NCI-H1417 (cell line): ENCODE results near the gene PFN4.
"Not testable (repeated sequence)": the region's sequence is repeated elsewhere in the genome, so short reads cannot be mapped to it uniquely, and the experiment has no call there.

Experiments used
- DNase-seq, 3 experiments: peaks; one replicate each; lab custom pipeline; 2025; lab: John Stamatoyannopoulos, UW

Gene PFN4, protein sequence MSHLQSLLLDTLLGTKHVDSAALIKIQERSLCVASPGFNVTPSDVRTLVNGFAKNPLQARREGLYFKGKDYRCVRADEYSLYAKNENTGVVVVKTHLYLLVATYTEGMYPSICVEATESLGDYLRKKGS

DNA sequence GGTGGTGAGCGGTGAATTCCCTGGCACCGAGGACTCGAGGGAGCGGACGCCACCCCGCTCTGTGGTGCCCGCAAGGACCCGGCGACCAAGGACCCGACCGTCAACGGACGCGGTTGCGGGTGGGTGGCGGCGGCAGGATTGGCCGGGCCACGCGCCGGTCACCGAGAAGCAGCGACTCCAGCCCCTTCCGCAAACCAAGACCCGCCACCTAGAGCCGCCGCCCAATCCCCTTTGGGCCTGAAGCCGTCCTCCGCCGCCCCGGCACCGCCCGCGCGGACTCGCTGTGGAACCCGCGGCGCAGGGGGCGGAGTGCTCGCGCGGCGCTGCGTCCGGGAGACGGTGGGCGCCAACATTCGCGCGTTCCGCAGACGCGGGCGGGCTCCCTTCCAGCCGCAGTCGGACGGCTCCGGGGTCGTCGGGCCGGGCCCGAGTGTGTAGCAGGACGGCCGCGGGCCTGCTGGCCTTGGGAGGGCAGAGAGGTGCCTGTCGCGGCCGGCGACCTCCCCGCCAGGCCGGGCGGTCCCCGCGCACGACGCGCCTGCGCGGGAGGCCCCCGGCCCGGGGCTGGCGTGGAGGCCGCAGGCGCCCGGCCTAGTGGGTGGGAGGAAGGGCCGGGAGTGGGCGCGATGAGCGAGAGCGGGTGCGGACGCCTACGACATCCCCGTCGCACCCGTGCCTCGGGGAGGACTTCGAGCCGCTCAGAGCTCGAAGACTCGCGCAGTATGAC is at the start of gene PFN4, which contains the start of gene FAM228B:
PFN4 (minus strand) TSS at position 140 of the 727 bp plus-strand sequence. CDS start 799 bp downstream, outside the sequence.
FAM228B (plus strand) TSS at position 275 of the 727 bp plus-strand sequence. CDS start 893 bp downstream, outside the sequence.
- peak; percentile 88 to 98 (median 95) for DNase-seq

DNA sequence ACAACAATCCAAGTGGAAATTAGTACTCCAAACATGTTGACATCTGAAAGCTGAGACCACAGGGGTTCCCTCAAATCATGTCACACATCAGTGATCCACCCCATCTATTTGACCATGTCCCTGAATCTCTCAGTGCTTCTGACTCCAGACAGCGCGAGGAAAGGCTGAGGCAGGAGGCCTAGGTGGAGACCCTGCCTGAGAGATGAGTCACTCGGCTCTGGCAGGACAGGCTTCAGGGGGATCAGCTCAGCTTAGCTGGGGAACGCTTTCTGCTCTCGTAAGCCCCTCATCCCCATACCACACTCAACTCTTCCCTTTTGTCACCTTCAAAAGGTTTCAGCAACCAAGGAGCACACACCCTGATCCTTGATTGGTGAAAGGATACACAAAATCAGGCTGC is 45.9 kb upstream of the PFN4 start:
- no peak for DNase-seq

DNA sequence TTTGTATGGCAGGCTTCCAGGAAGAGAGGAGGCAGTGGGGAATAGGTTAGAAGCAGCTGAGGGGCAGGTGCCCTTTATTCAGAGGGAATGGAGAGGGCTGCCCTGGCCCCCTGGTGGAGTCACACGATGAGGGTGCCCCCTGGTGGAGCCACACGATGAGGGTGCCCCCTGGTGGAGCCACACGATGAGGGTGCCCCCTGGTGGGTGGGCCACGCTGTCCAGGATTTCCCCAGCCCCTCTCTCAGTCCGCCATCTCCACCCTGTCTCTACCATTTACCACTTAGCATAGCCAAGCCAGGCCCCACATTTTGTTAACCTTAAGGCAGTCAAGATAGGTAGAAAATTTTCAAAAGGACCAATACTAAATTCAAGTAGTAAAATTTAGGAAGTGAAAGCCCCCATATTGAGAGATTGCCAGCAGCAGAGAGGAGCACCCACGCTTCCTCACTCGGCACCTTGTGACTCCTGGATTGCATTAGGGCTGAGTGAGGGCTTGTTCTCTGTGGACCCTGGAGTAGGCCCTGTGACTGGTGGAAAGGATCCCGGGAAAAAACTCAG is 41.4 kb upstream of the PFN4 start:
- no peak for DNase-seq

GRCh38 chr2:24163601-24164000 is 40.5 kb upstream of the PFN4 start:
- DNase-seq = no peak

DNA sequence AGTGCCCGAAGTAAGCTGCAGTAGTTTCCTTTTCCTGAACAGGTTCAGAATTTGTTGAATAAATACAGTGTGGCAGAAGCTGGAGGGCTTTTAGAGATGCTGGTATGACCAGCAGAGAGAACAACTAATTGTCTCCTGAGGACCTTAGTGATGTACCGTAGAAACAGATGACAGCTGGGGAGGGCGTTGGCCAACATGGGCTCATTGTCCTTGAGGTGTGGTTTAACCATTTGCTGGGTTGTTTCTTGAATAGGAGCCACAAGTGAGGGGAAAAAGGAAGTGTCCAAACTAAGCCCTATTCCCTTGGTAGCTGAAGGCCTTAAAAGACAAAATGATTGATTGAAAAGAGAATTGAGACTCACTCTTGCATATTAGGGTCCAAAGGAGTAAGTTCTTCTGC is 40.1 kb upstream of the PFN4 start:
- DNase-seq = no peak

DNA sequence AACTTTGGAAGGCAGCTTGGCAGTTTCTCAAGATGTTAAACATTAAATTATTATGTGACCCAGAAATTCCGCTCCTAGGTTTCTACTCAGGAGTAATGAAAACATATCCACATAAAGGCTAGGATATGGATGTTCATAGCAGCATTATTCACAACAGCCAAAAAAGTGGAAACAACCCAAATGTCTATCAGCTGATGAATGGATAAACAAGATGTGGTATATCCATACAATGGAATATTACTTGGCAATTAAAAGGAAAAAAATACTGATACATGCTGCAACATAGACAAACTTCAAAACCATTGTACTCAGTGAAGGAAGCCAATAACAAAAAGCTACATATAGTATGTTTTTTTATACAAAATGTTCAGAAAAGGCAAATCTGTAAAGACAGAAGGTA is 39.4 kb upstream of the PFN4 start:
- DNase-seq = no peak

DNA sequence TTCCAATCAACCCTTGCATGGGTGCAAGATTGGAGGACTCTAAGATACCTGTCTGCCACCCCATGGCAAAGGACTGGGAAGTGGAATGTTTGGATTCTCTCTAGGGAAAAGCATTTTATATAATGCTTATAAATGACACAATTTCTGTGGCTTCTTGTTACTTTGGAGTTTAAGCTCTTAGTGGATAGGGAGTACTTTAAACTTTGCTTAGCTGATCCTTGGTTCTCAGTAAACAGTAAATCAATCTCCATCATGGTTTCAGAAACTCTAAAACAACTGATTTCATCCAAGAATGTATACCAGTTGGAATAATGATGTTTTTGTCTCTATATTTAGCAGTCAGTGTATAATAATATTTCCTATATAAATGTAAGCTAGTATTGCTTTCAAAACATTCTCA is 37.6 kb upstream of the PFN4 start:
- DNase-seq = no peak

DNA sequence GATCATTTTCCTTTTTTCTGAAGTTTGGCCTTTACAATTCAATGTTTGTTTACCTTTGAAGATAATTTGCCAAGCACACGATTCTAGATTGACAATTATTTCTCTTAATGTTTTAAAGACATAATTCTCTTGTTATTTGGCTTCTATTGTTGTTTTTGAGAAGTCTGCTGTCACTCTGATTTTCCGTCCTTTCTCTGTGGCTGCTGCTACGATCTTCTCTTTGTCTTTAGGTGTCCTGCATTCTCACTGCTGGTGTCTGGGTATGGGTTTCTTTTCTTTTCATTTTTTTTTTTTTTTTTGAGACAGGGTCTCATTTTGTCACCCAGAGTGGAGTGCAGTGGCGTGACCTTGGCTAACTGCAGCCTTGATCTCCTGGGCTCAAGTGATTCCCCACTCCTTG is 36.6 kb upstream of the PFN4 start:
- no peak for DNase-seq

DNA sequence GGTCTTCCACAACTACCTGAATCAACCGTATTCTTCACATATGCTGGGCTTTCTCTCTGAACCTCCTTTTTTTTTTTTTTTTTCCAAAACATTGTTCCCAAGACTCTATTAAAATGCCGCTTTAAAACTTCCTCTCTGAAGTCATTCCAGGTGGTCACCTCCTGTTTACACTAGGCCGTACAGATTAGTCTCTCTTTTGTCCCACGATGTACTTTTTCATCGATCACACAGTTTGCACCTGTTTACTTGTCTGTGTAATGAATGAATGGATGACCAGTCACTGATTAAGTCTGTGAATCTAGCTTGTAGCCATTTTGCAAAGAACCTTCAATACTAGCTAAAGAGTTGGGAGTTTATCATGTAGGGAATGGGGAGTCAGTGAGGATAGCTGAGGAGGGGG is 35.0 kb upstream of the PFN4 start:
- DNase-seq = no peak

- DNase-seq = no peak
Observed at GRCh38 chr2:24153478-24153877, 30.3 kb upstream of the PFN4 start.

DNA sequence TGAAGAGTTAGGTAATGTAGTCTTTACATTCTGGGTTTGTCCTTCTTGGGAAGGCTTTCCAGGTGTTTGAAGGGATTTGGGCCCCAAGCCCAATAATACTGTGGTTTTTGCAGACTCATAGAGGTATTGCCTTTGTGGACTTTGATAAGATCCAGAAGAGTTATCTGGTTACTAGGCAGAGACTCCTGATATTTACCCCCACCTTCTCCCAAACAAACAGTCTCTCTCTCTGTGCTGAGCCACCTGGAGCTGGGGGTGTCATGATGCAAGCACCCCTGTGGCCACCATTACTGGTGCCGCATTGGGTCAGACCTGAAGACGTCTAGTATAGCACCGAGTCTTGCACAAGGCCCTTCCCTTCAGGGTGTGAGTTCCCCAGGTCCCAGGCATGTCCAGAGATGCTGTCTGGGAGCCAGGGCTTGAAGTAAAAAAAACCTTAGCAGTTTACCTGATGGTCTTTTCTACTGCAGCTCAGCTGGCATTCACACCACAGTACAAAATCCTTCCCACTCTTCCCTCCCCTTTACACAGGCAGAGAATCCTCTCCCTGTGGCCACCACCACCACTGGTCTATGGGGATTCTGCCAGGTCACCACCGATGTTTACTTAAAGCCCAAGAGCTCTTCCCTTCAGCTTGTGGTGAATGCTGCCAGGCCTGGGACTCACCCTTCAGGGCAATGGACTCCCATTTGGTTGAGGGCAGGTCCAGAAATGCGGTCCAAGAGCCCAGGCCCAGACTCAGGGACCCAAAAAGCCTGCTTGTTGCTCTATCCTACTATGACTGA is 29.5 kb upstream of the PFN4 start:
- DNase-seq = no peak

DNA sequence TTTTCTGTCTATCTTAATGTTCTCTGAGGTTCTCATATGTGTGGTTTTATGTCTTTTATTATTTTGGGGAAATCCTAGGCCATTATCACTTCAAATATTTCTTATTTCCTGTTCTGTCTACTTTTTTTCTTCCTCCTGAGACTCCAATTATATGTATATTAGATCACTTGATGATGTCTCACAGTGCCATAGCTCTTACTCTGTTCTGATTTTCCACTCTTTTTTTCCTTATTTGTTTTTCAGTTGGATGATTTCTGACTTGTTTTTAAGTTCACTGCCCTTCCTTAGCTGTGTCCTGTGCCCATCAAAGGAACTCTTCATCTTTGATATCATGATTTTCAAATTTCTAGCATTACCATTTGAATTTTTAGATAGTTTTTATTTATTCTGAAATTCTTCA is 24.2 kb upstream of the PFN4 start:
- DNase-seq = no peak

- not testable (repeated sequence) for DNase-seq
Observed at GRCh38 chr2:24140305-24140704, 17.2 kb upstream of the PFN4 start.

DNA sequence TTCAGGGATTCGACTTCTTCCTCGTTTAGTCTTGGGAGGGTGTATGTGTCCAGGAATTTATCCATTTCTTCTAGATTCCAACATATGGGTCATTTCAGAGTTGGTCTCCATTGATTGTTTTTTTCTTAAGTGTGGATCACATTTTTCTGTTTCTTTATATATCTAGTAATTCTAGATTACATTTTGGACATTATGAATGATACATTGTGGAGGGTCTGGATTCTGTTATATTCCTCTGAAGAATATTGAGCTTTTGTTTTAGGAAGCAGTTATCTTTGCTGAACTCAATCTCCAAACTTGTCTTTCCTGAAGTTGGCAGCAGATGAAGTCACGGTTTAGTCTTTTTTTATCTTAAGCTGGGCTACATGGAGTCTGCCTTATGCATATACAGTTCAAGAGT is 9.4 kb upstream of the PFN4 start:
- no peak for DNase-seq

DNA sequence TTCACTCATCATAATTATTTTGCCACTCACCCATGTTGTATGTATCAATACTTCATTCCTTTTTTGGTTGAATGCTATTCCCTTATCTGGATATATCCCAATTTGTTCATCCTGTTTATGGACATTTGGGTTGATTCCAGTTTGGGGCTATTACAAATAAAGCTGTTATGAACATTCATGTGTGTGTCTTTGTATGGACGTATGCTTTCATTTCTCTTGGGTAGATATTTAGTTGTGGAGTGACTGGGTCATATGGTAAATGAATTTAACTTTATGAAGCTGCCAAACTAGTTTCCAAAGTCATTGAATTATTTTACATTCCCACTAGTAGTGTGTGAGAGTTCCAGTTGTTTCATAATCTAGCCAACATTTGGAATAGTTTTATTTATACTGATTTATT is 2.8 kb upstream of the PFN4 start:
- DNase-seq = no peak

GRCh38 chr2:24123922-24124580 is 917 bp upstream of the PFN4 start:
- DNase-seq = peak in 1 of 3 experiments; percentile 92

GRCh38 chr2:24122366-24123194 is 554 bp downstream of the PFN4 start:
- peak in 2 of 3 experiments; percentile 39 to 73 for DNase-seq

- no peak for DNase-seq
Observed at GRCh38 chr2:24121469-24121868, 1.7 kb downstream of the PFN4 start.

DNA sequence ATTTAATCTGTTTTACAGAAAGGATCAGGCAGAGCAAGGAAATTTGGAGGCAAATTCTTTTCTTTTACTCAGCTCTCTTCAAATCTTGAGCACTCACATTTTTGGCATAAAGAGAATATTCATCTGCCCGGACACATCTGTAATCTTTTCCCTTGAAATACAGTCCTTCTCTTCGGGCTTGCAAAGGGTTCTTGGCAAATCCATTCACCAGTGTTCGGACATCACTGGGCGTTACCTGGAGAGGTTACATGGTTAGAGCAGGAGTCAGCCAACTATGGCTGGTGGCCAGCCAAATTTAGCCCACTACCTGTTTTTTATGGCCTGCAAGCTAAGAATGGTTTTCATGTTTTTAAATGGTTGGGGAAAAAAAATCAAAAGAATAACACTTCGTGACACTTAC is 2.1 kb downstream of the PFN4 start:
- no peak for DNase-seq

- DNase-seq = no peak
Observed at GRCh38 chr2:24117902-24118301, 5.2 kb downstream of the PFN4 start.

DNA sequence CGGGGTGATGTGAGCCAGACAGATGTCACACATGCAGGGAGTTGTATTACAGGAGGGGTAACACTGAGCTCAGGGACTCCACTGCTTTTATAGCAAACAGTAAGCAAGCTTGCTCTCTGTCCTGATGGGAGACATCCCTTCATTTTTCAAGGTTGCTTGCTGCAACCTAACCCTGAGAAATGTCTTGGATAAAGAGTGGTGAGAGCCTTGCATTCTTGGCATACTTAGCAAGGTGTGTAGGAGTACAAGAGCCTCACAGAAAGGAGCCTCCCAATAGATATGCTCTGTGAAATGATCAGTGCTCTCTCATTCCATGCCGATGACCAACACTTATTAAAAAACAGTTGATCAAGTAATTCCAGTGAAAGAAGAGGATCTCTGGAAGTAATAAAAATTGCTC is 8.1 kb downstream of the PFN4 start:
- no peak for DNase-seq
